HG03159 (cell line): ENCODE results near the gene THAP12.
"Not testable (repeated sequence)": the region's sequence is repeated elsewhere in the genome, so short reads cannot be mapped to it uniquely, and the experiment has no call there.

ENCODE experiments used
- ATAC-seq: cut with Tn5 transposase; IDR thresholded peaks from one replicate; pipeline ENCODE4 v1.9.1; 2021; ENCODE audit warnings: mild to moderate bottlenecking, moderate library complexity; ENCODE audit not compliant: unreplicated experiment

The THAP12 gene

GRCh38 chr11:76329084-76329648 lies 51.8 kb downstream of the THAP12 start:
- ATAC-seq: no peak

GRCh38 chr11:76327756-76328388 lies 53.1 kb downstream of the THAP12 start:
- no peak for ATAC-seq

GRCh38 chr11:76327202-76327601 lies 53.7 kb downstream of the THAP12 start:
- no peak for ATAC-seq

- ATAC-seq: no peak
These were observed 55.7 kb downstream of the THAP12 start for GRCh38 chr11:76325185-76325584.

GRCh38 chr11:76323804-76324203 lies 57.1 kb downstream of the THAP12 start:
- ATAC-seq: no peak

GRCh38 chr11:76323375-76323774 lies 57.6 kb downstream of the THAP12 start:
- not testable (repeated sequence) for ATAC-seq

- no peak for ATAC-seq
These were observed 58.0 kb downstream of the THAP12 start for GRCh38 chr11:76322942-76323341.

- ATAC-seq: no peak
These were observed 58.4 kb downstream of the THAP12 start for GRCh38 chr11:76322540-76322939.

GRCh38 chr11:76321820-76322524 lies 59.0 kb downstream of the THAP12 start:
- ATAC-seq: no peak

GRCh38 chr11:76321340-76321739 lies 59.6 kb downstream of the THAP12 start:
- ATAC-seq: no peak

- no peak for ATAC-seq
These were observed 60.0 kb downstream of the THAP12 start for GRCh38 chr11:76320929-76321328.

GRCh38 chr11:76319798-76320197 lies 61.1 kb downstream of the THAP12 start:
- not testable (repeated sequence) for ATAC-seq

- no peak for ATAC-seq
These were observed 62.1 kb downstream of the THAP12 start for GRCh38 chr11:76318744-76319384.

- no peak for ATAC-seq
These were observed 63.6 kb downstream of the THAP12 start for GRCh38 chr11:76317296-76317695.

GRCh38 chr11:76316726-76317125 lies 64.2 kb downstream of the THAP12 start:
- ATAC-seq: no peak

GRCh38 chr11:76315182-76315853 lies 65.6 kb downstream of the THAP12 start:
- no peak for ATAC-seq

GRCh38 chr11:76314741-76315090 lies 66.2 kb downstream of the THAP12 start:
- no peak for ATAC-seq

- ATAC-seq: no peak
These were observed 66.8 kb downstream of the THAP12 start for GRCh38 chr11:76313913-76314740.

- ATAC-seq: no peak
These were observed 67.7 kb downstream of the THAP12 start for GRCh38 chr11:76313271-76313670.

- ATAC-seq: no peak
These were observed 69.9 kb downstream of the THAP12 start for GRCh38 chr11:76310832-76311595.
